Endothelial cell of umbilical vein (primary cell): ENCODE results near the gene IGSF10. TPM values are rescaled to one million over a fixed set of nuclear protein-coding genes. Genes with fewer than 3 reads are reported as not detected.

Experiments
- BruUV-seq: library from RNA; stranded (reverse); fragments of 400-500 nt; replicated peaks from 2 replicates; lab custom pipeline; 2021; lab: Mats Ljungman, UMichigan
- CTCF ChIA-PET: fragments of 300-600, 350-600 bp; sonication (Branson Sonifier 250); formaldehyde crosslinking; loops from one replicate; lab custom pipeline; 2021; ENCODE audit warnings: antibody characterized with exemption, inconsistent platforms; lab: Charles Lee
- POLR2A ChIA-PET: fragments of 300-600, 350-600 bp; sonication (Branson Sonifier 250); formaldehyde crosslinking; loops from one replicate; lab custom pipeline; 2021; ENCODE audit warnings: antibody characterized with exemption, inconsistent platforms; lab: Charles Lee
- DNase-seq: peaks from one replicate; pipeline ENCODE4 v3.0.0-alpha.2; 2011; ENCODE audit warnings: low read depth, low spot score
- FAIRE-seq: peaks from 2 replicates; lab custom pipeline; 2011; peaks lifted over from hg19 to GRCh38; lab: Jason Lieb, UNC
- H2AFZ ChIP-seq: 2 replicates; pipeline ENCODE4 v1.6.0; 2012; ENCODE audit warnings: low read depth, low read length, control low read depth, inconsistent platforms
- H3K27ac ChIP-seq: 2 replicates; pipeline ENCODE4 v1.5.1; 2011; ENCODE audit warnings: low read depth, mild to moderate bottlenecking, control low read depth, low read length, moderate library complexity; ENCODE audit not compliant: insufficient read depth
- H3K27me3 ChIP-seq, 2 experiments: 2 replicates each; pipeline versions ENCODE4 v1.6.0 to v1.6.1; 2011; ENCODE audit warnings: low read length in 2 of 2, mixed read lengths in 1 of 2; ENCODE audit not compliant: control insufficient read depth in 2 of 2, insufficient read depth in 2 of 2
- H3K36me3 ChIP-seq, 2 experiments: 2 replicates in 1 of 2; 3 replicates in 1 of 2; pipeline ENCODE4 v1.5.1; 2011; ENCODE audit warnings: low read length in 2 of 2, mild to moderate bottlenecking in 1 of 2, moderate library complexity in 1 of 2; ENCODE audit not compliant: control insufficient read depth in 2 of 2, insufficient read depth in 2 of 2; ENCODE audit errors: extremely low read depth in 1 of 2
- H3K4me1 ChIP-seq: 3 replicates; pipeline ENCODE4 v1.5.1; 2011; ENCODE audit warnings: mild to moderate bottlenecking, low read length; ENCODE audit not compliant: control insufficient read depth, insufficient read depth; ENCODE audit errors: extremely low read depth
- H3K4me2 ChIP-seq: 2 replicates; pipeline ENCODE4 v1.6.1; 2011; ENCODE audit warnings: low read length, control low read depth, mixed read lengths; ENCODE audit not compliant: insufficient read depth
- H3K4me3 ChIP-seq, 3 experiments: fragments of 200-600 bp in 1 of 3; sonication (generic), shearing (Covaris generic) in 1 of 3; replicated peaks in 1 of 3; 2 replicates each; pipeline ENCODE4 v1.5.1; 2011 to 2016; ENCODE audit warnings: control low read depth in 3 of 3, low read length in 3 of 3, mild to moderate bottlenecking in 2 of 3, inconsistent platforms in 1 of 3, low read depth in 1 of 3, moderate library complexity in 1 of 3; ENCODE audit not compliant: insufficient read depth in 1 of 3
- H3K79me2 ChIP-seq: 2 replicates; pipeline ENCODE4 v1.6.0; 2012; ENCODE audit warnings: low read length, inconsistent platforms; ENCODE audit not compliant: control insufficient read depth, insufficient read depth
- H3K9ac ChIP-seq: replicated peaks from 2 replicates; pipeline ENCODE3; 2011; ENCODE audit warnings: low read length, control low read depth; ENCODE audit not compliant: insufficient read depth; ENCODE audit errors: extremely low read depth
- H3K9me1 ChIP-seq: replicated peaks from 3 replicates; pipeline ENCODE4 v1.6.0; 2011; ENCODE audit warnings: mild to moderate bottlenecking, low read length; ENCODE audit not compliant: control insufficient read depth, insufficient read depth; ENCODE audit errors: extremely low read depth
- H3K9me3 ChIP-seq: replicated peaks from 2 replicates; pipeline ENCODE4 v1.5.1; 2012; ENCODE audit warnings: low read length, inconsistent platforms; ENCODE audit not compliant: control insufficient read depth, insufficient read depth
- H4K20me1 ChIP-seq: replicated peaks from 2 replicates; pipeline ENCODE3; 2011; ENCODE audit warnings: mild to moderate bottlenecking, low read length; ENCODE audit not compliant: control insufficient read depth, insufficient read depth; ENCODE audit errors: extremely low read depth
- EZH2 ChIP-seq: IDR thresholded peaks from 2 replicates; pipeline ENCODE4 v1.6.1; 2012; ENCODE audit warnings: borderline replicate concordance, low read depth, mild to moderate bottlenecking, moderate library complexity, low read length, inconsistent platforms; ENCODE audit not compliant: severe bottlenecking
- FOS ChIP-seq: IDR thresholded peaks from 2 replicates; pipeline ENCODE4 v1.6.1; 2011; ENCODE audit warnings: mild to moderate bottlenecking, low read length, moderate library complexity, borderline replicate concordance; ENCODE audit not compliant: insufficient read depth
- GATA2 ChIP-seq: IDR thresholded peaks from 2 replicates; pipeline ENCODE4 v1.7.0; 2011; ENCODE audit warnings: low read depth, mild to moderate bottlenecking, moderate library complexity, mixed read lengths, low read length; ENCODE audit not compliant: insufficient read length, insufficient read depth
- JUN ChIP-seq: IDR thresholded peaks from 2 replicates; pipeline ENCODE4 v1.6.1; 2011; ENCODE audit warnings: borderline replicate concordance, low read depth; ENCODE audit not compliant: insufficient read length, insufficient read depth
- MAX ChIP-seq: IDR thresholded peaks from 2 replicates; pipeline ENCODE4 v1.6.1; 2011; ENCODE audit not compliant: insufficient read depth, insufficient read length
- MYC ChIP-seq: IDR thresholded peaks from one replicate; pipeline ENCODE4 v1.6.1; 2011; ENCODE audit warnings: mild to moderate bottlenecking, low read depth, low read length
- POLR2A ChIP-seq: IDR thresholded peaks from 2 replicates; pipeline ENCODE4 v1.6.1; 2012; ENCODE audit warnings: low read depth, mild to moderate bottlenecking, control low read depth, low read length
- POLR2AphosphoS5 ChIP-seq: IDR thresholded peaks from 2 replicates; pipeline ENCODE4 v1.6.1; 2012; ENCODE audit warnings: low read depth, mild to moderate bottlenecking, control low read depth, low read length, moderate library complexity; ENCODE audit not compliant: insufficient read depth
- dilution Hi-C: fragments of 300-500 bp; cut with MboI; formaldehyde crosslinking; loops from one replicate; pipeline ENCODE4 v1.15.0; 2019; ENCODE audit warnings: low sequenced_read_pairs; ENCODE audit not compliant: extremely low pct_ligation_motif_present
- intact Hi-C: fragments of 100-400 bp; cut with micrococcal nuclease; formaldehyde crosslinking; loops from one replicate; pipeline ENCODE4 v1.10.0; 2022
- polyA plus RNA-seq, 4 experiments: library from polyadenylated mRNA; depleted of rRNA in 3 of 4; stranded (reverse) in 3 of 4; unstranded in 1 of 4; fragments of >200 nt; gene quantifications; 2 replicates each; pipeline versions ENCODE4 v1.2.1 to v1.2.3, GENCODE V29; 2011 to 2012; ENCODE audit warnings: missing spikeins in 1 of 4
- total RNA-seq: library from RNA; stranded (reverse); gene quantifications from 2 replicates; pipeline ENCODE4 v1.2.3, GENCODE V29; 2021
- TF ChIP-seq, protein P1 (sequence below), 2 donors: IDR thresholded peaks; 1 replicate in 1 of 2; 2 replicates in 1 of 2; pipeline ENCODE4 v1.5.1; 2011; ENCODE audit warnings: low read length in 2 of 2, mild to moderate bottlenecking in 2 of 2, moderate library complexity in 2 of 2, control low read depth in 1 of 2, inconsistent platforms in 1 of 2, low read depth in 1 of 2; ENCODE audit not compliant: insufficient read depth in 1 of 2; ENCODE audit errors: extremely low read depth in 1 of 2

Gene IGSF10
- total and polyA plus RNA-seq, 2 donors (not counting 3 experiments of a cell fraction or from before 2014, with no cell fraction given), result 0.01 TPM; not detected in 1

GRCh38 chr3:151437906-151438305 lies 23.0 kb downstream of the IGSF10 start:
- Histone ChIP-seq H3K27ac (no peak overlapping the region), H3K9me1 (no peaks in the 10 kb centered on the region), H4K20me1 (no peaks in the 10 kb centered on the region), H3K9ac (no peak overlapping the region), H2AFZ (no peak overlapping the region), H3K4me1 (no peaks in the 10 kb centered on the region), H3K9me3 (no peaks in the 10 kb centered on the region), H3K79me2 (no peaks in the 10 kb centered on the region), H3K36me3 (no peaks in the 10 kb centered on the region), H3K4me3 (no peak overlapping the region), H3K4me2 (no peak overlapping the region), H3K27me3 (no peaks in the 10 kb centered on the region)
- ChIA-PET POLR2A (no interaction called here), CTCF (interaction anchor here (2.5 to 5.8 kb wide), 3 partner anchors 12 to 481 kb away, joined by 6 to 145 read pairs (median 54); no protein-coding TSS in a partner anchor)
- BruUV-seq, result no TSS peak
- dilution Hi-C loops (no loop called here), intact Hi-C loops (loop anchor here (5.0 kb wide), 1 partner anchor 211 kb away; no protein-coding TSS in a partner anchor)
- no peak for TF ChIP-seq MAX
- no peak for TF ChIP-seq POLR2A
- TF ChIP-seq MYC, result no peak
- no peak for TF ChIP-seq EZH2
- no peak for TF ChIP-seq FOS
- TF ChIP-seq, protein P1, sequence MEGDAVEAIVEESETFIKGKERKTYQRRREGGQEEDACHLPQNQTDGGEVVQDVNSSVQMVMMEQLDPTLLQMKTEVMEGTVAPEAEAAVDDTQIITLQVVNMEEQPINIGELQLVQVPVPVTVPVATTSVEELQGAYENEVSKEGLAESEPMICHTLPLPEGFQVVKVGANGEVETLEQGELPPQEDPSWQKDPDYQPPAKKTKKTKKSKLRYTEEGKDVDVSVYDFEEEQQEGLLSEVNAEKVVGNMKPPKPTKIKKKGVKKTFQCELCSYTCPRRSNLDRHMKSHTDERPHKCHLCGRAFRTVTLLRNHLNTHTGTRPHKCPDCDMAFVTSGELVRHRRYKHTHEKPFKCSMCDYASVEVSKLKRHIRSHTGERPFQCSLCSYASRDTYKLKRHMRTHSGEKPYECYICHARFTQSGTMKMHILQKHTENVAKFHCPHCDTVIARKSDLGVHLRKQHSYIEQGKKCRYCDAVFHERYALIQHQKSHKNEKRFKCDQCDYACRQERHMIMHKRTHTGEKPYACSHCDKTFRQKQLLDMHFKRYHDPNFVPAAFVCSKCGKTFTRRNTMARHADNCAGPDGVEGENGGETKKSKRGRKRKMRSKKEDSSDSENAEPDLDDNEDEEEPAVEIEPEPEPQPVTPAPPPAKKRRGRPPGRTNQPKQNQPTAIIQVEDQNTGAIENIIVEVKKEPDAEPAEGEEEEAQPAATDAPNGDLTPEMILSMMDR (IDR thresholded peaks at IDR 0.05; ENCODE audit: extremely low read depth in 1 of 2, insufficient read depth in 1 of 2, low read depth in 1 of 2, low read length in 2 of 2), result no peak
- no peak for TF ChIP-seq JUN
- no peak for TF ChIP-seq POLR2AphosphoS5
- TF ChIP-seq GATA2, result no peak
- no peak for DNase-seq
- FAIRE-seq, result no peak
